HG03025 (cell line): Measurements from ENCODE around the gene PPP1R7.

Source experiments
- ATAC-seq: cut with Tn5 transposase; IDR thresholded peaks from one replicate; pipeline ENCODE4 v1.9.1; 2021; ENCODE audit warnings: mild to moderate bottlenecking, moderate library complexity; ENCODE audit not compliant: unreplicated experiment, low FRiP score

The PPP1R7 gene

GRCh38 chr2:241157841-241158545, 7.7 kb downstream of the PPP1R7 start:
- no peak for ATAC-seq

DNA sequence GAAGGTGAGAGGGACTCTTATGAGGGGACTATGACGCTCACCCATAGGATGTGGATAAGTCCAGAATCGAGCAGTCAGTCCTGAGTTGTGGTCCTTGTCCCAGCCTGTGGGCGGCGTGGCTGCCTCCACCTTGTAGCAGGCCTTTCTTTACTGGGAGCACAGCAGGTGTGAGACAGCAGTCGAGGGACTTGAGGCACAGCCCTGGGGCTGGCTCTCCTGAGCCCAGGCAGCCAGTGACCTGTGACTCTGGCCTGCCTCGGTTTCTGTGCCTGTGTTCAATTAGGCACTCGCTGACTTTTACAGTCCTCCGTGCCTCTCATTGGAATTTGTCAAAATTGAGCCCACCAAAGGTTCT, 8.3 kb downstream of the PPP1R7 start:
- no peak for ATAC-seq

- no peak for ATAC-seq
Observed at GRCh38 chr2:241159116-241159515, 8.8 kb downstream of the PPP1R7 start.

DNA sequence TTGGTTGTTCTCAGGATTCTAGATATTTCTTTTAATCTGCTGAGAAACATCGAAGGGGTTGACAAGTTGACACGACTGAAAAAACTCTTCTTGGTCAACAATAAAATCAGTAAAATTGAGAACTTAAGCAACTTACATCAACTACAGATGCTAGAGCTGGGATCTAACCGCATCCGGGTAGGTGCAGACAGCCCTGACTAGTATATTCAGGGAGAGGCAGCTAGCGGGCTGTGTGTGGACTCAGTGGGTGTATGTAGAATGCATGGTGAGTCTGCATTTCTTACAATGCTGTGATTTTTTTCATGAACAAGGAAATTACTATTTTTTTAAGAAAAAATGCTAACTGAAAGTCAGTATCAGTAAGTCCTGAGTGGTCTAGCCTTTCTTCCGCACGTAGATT, 10.1 kb downstream of the PPP1R7 start:
- no peak for ATAC-seq

- ATAC-seq, result no peak
Observed at GRCh38 chr2:241161646-241162281, 11.5 kb downstream of the PPP1R7 start.

DNA sequence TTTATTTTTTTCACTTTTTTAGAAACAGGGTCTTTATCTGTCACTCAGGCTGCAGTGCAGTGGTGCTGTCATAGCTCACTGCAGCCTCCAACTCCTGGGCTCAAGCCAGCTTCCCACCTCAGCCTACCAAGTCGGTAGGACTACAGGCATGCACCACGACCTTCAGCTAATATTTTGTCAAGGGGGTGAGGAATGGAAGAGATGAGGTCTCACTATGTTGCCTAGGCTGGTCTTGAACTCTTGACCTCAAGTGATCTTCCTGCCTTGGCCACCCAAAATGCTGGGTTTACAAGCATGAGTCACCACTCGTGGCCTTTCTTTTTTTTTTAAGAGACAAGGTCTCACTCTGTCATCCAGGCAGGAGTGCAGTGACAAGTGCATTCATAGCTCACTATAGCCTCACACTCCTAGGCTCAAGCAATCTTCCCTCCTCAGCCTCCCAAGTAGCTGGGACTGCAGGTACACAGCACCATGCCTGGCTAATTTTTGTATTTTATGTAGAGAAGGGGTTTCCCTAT, 13.4 kb downstream of the PPP1R7 start:
- no peak for ATAC-seq

DNA sequence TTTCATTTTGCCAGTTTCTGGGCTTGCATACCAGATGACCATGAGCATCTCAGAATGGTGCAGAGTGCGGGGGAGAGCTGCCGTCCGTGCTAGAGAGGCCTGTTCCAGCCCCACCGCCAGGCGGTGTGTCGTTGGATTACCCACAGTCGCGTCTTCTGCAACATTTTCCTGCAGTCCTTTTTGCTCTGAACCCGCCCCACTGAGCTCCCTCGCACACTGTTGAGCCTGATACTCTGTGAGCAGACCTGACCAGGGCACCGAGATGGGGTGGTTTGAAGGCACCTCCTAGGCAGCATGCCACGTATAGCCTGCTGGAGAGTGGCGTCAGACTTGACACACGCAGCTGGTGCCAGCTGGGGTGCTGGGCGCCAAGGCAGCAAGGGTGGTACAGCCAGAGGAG, 18.1 kb downstream of the PPP1R7 start:
- ATAC-seq, result no peak

DNA sequence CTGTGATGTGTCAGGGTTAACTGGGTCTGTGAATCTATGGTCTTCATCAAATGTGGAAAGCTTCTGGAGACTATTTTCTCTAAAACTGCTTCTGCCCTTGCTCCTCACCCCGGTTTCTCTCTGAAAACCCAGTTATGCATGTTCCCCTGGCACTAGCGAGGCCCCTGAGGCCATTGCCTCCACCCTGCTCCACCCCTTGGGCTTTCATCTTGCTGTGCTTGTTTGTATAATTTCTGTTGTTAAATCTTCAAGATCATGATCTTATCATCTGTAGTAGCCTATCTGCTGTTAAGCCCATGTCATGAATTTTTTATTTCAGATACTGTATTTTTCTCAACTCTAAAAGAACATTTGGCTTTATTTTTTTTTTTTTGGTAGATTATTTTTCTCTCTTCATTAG, 23.3 kb downstream of the PPP1R7 start:
- no peak for ATAC-seq

- no peak for ATAC-seq
Observed at GRCh38 chr2:241177526-241178334, 27.5 kb downstream of the PPP1R7 start.

GRCh38 chr2:241178961-241179360, 28.7 kb downstream of the PPP1R7 start:
- ATAC-seq, result no peak

GRCh38 chr2:241179899-241180298, 29.6 kb downstream of the PPP1R7 start:
- no peak for ATAC-seq

GRCh38 chr2:241180495-241180894, 30.2 kb downstream of the PPP1R7 start:
- no peak for ATAC-seq

DNA sequence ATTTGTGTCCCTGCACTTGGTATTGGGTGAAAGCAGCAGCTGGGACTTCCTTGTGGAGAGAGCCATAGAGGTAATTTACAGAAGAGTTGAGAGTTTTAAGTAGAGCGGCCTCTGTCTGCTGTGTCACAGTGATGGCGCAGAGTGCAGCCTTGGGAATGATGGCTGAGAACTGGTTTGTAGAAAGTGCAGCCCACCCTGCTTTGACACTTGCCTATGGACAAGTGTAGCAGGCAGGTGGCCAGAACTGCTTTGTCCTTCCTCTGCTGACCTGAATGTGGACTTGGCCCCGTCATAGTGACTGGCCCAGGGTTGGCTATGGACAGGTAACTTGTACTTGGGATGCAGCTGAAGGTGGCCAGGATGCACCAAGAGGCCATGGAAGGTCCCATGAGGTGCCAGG, 31.9 kb downstream of the PPP1R7 start:
- ATAC-seq, result no peak

DNA sequence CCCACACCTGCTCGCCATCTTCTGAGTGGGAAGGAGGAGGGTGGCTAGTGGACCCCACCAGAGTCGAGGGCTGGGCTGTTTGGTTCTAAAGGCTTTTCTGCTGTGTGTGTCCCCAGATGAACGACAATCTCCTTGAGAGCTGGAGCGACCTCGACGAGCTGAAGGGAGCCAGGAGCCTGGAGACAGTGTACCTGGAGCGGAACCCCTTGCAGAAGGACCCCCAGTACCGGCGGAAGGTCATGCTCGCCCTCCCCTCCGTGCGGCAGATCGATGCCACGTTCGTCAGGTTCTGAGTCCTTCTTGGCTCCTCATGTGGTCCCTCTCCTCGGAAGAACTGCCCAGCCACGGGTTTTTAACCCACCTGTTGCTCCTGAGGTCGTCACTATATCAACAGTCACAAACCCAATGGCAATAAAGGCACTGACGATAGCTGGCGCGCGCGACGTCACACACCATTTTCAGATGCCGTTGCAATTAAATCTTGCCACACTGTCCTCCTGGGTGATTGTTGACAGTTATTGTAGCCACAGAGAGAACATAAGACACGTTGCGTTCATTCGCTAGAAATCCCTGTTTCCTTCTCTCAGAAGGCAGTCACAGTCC, 32.4 kb downstream of the PPP1R7 start:
- no peak for ATAC-seq

DNA sequence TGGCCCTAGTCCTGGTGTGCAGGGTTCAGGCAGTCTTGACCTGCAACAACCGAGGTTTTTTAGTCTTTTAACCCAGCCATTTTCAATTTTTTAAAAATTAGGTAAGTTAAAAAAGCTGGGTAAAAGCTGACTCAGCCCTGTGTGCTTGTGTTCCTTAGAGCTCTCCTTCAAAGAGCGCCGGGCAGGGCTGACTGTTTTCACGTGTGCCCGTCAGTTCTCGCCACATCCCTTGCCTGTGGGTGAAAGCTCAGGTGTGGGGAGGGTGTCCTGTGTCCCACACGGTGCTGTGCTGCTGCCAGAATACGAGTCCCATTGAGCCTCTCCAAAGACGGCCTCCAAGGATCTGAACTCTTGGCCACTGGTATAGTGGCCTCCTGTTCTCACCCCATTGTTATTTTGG, 33.0 kb downstream of the PPP1R7 start:
- ATAC-seq, result no peak

GRCh38 chr2:241184901-241185300, 34.6 kb downstream of the PPP1R7 start:
- ATAC-seq, result no peak

GRCh38 chr2:241185961-241186360, 35.7 kb downstream of the PPP1R7 start:
- no peak for ATAC-seq

DNA sequence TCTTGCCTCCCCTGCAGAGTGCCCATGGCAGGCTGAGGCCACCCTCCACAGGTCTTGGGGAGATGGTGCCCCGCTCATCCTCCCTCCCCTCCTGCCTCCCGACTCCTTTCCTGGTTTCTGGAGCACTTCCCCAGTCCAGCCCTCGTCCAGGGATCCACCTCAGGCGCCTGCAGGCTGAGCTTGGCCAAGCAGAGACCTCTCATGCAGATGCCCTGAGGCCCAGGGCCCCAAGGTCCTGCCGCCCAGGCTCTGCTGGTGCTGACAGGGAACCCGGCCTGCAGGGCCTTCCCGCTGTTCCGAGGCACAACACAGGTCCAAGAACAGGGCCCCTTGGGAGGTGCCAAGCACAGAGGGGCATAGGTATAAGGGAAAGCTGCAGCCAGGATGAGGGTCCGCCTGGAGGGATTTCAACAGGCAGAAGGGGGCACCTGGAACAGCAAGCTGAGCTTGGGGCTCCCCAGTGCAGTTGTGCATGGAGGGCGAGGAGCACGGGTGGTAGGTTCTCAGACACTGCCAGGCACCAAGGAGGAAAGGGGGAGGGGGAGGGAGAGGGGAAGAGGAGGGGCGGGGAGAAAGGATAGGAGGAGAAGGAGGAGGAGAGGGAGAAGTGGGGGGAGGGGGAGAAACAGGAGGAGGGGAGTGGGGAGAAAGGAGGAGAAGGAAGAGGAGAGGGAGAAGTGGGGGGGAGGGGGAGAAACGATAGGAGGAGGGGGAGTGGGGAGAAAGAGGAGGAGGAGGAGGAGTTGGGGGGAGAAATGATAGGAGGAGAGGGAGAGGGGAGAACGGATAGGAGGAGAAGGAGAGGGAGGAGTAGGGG, 37.0 kb downstream of the PPP1R7 start:
- no peak for ATAC-seq

DNA sequence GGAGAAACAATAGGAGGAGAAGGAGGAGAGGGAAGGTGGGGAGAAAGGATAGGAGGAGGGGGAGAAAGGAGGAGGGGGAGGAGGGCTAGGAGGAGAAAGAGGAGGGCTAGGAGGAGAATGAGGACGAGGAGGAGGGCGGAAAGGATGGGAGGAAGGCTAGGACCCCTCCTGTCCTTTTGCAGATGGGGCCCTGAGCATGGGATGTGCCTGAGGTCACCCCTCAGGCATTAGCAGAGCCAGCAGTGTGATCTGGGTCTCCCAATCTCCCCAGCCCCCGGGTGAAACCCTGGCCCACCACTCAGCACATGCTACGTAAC, 37.6 kb downstream of the PPP1R7 start:
- no peak for ATAC-seq

GRCh38 chr2:241188361-241189092, 38.3 kb downstream of the PPP1R7 start, which contains the start of gene ANO7:
ANO7 (plus strand) TSS chr2:241188677; CDS start chr2:241190064, 1,387 bp downstream.
- no peak for ATAC-seq
